Germinal center (tissue), 1 donor: ENCODE data around the gene ILK.

ENCODE experiments used
- DNase-seq: peaks from one replicate; pipeline ENCODE4 v3.0.0; 2012; ENCODE audit warnings: mixed read lengths, low spot score

ILK gene

DNA sequence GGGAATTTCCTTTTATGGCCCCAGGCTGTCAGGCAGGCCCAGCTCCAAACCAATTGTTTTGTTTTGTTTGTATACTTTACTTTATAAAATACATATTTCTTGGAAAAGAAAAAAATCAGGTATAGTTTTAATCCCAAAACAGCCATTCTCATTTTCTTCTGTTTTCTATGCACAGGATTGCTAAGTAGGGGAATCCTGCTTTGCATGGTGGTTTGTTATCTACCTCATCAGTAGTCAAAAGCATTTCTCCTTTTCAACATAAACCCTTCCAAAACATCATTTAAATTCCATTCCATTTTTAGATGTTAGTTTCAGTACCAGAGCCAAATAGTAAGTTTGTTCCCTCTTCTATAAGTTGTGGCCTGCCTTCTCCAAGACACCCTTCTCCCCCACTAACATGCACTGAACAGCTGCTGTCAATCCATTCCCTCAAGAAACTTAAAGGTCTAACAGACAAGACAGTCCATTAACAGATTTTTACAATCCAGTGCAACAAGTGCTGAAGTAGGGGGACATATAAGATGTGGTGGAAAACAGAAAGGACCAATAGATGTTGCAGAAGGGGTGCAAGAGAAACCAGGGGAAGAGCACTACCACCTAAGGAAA is 3.7 kb downstream of the ILK start:
- DNase-seq = no peak

DNA sequence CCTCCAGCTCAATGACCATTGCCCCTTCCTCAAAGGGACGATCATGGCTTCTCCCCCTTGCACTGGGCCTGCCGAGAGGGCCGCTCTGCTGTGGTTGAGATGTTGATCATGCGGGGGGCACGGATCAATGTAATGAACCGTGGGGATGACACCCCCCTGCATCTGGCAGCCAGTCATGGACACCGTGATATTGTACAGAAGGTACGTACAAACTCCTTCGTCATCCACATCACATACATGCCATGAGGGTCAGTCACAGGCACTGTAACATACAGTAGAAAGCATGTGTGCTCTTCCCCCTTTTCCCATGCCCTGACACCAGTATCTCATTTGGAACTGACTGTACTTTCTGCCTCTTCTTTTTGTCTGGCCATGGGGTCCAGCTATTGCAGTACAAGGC is 4.4 kb downstream of the ILK start:
- DNase-seq = no peak

- no peak for DNase-seq
Measured at GRCh38 chr11:6608726-6609501, 5.3 kb downstream of the ILK start.

GRCh38 chr11:6609502-6610015 is 6.0 kb downstream of the ILK start:
- DNase-seq = no peak

- no peak for DNase-seq
Measured at GRCh38 chr11:6610591-6610990, 7.0 kb downstream of the ILK start.

- peak; percentile 21 for DNase-seq
Measured at GRCh38 chr11:6611092-6611962, 7.8 kb downstream of the ILK start.

GRCh38 chr11:6611963-6612212 is 8.3 kb downstream of the ILK start:
- no peak for DNase-seq

DNA sequence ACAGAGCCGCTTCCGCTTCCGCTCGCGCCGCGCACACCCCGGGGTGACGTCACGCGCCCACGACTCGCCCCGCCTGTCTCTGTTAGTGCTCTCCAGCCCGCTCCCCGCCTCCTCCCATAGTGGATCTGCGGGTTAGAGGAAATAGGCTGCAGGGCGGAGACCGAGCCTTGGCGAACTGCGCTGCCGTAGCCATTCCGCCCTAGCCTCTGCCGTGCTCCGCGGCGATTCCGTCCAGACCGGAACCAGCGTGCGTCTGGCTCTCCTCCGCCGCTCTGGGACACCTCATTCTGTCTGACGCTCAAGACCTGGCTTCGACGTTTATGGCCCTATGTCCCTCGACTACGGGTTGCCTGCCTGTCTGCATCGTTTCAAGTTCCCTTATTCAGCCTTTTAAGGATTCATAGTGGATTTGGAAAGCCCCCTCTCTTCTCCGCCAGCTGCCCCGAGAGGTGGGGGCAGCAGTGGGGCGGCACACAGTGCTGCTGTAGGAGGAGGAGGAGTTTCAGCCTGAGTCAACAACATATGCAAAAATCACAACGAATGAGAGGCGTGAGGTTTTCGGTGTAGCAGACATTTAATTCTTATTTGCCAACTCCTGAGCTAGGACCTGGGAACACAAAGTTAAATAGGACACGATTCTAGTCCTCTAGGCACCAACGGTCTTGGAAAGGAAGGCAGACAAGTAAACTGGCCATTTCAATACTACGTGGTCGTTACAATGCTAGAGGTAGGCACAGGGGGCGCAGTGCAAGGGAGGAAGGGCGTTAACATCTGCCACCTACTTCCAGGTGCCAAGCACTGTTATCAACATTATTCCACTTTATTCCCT is 8.9 kb downstream of the ILK start, which contains the start of gene TAF10:
TAF10 (minus strand) TSS at position 4 of the 829 bp plus-strand sequence. CDS start 27 bp downstream, outside the sequence.
- peak; percentile 89 for DNase-seq

DNA sequence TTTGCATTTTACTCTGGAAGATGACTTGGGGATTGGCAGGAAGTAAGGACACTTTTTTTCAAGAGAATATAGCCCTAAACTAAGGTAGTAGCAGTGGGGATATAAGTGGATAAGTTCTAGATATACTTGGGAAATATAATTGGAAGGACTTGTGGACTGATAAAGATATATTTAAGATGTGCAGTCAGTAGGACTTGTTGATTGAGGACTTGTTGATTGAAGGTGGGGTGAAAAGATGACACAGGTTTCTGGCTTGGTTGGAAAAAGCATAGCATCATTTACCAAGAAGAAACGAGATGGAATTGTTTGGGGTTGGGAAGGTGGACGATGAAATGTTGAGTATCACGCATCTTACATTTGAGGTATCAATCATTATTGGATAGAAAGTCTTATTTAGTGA is 9.9 kb downstream of the ILK start:
- no peak for DNase-seq

DNA sequence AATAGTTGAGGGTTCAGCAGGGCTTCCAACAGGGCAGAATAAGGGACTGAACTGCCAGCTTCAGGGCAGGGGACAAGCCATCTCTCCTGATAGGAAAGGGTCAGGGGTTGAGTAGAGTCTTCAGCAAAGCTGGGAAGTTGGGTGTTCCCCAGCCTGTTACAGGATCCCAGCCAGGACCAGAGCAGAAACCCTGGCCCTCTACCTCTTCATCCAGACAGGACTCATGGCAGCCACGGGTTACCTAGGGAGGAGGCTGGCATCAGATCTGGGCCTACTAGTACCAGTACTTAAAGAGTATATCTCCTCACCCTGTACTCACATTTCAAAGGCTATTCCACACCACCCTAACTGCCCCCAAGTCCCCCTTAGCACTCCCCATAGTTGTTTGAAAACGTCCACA is 10.9 kb downstream of the ILK start:
- no peak for DNase-seq

- no peak for DNase-seq
Measured at GRCh38 chr11:6615046-6615445, 11.5 kb downstream of the ILK start.

GRCh38 chr11:6615882-6616585 is 12.5 kb downstream of the ILK start:
- no peak for DNase-seq

- no peak for DNase-seq
Measured at GRCh38 chr11:6616596-6617250, 13.1 kb downstream of the ILK start.

GRCh38 chr11:6617315-6617781 is 13.8 kb downstream of the ILK start:
- DNase-seq = no peak

- DNase-seq = peak; percentile 56
Measured at GRCh38 chr11:6618117-6619003, 14.8 kb downstream of the ILK start.

DNA sequence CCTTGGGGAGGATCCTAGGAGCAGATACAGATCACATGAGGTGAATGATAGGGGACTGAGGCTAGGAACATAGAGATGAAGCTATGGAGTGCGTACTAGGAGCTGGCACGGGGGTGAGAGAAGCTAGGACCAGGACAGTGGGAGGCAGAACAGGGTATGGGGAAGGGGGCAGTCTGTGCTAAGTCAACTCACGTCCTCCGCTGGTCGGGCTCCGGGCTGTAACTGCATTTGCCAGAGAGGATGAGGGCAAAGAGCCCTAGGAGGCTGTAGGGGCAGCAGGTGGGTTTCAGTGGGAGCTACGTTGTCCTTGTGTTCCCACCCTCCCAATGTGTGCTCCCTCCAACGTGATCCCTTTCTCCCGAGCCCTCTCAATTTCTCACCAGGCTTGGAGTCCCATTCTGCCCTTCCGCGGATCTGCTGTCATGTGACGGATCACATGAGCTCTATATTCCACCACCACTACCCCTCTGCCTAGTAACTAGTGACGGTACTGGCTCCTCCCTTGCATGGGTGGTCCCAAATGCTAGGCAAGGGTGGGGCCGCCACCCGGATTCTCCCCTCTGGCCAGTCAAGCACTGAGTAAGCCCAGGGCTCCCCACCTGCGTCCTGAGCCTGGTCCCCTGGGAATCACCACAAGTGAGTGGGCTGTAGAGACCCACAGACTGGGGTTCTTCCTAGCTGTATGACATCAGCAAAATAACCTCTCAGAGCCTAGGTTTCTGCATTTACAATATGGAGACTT is 15.6 kb downstream of the ILK start, which contains the start of gene TPP1:
TPP1 (minus strand) TSS at position 419 of the 742 bp plus-strand sequence; CDS start at position 397, 22 bp downstream.
- peak; percentile 97 for DNase-seq

DNA sequence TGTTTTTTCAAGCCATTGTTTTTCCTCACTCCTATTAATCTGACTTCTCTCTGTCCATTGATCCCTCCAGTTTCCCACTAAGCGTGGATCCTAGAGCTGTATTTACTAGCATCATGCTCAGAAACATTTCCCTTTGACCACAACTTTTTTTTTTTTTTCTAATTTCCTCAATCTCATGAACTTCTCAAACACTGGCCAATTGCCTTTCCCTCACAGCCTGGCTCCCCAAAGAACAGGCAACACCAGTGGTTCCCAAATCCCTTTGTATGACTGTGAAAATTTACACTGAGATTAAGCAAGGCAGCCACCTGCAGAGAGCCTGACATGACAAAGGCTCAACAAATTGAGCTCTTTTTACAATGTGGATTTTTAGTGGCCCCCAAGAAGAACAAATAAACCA is 17.1 kb downstream of the ILK start:
- no peak for DNase-seq

- no peak for DNase-seq
Measured at GRCh38 chr11:6621711-6622211, 18.2 kb downstream of the ILK start.
